Coronary artery (tissue), 2 donors: Measurements from ENCODE around the gene FXYD2.
"Not testable (repeated sequence)": the region's sequence is repeated elsewhere in the genome, so short reads cannot be mapped to it uniquely, and the experiment has no call there.

Experiments used
- DNase-seq: peaks from one replicate; pipeline ENCODE4 v3.0.0-alpha.2; 2017; ENCODE audit warnings: low spot score
- H3K27ac ChIP-seq, 2 donors: fragments of 200-600 bp; sonication (generic); one replicate each; pipeline ENCODE4 v1.5.1; 2016 to 2019
- H3K4me3 ChIP-seq: fragments of 200-600 bp; sonication (generic); 2 replicates; pipeline ENCODE4 v1.5.1; 2016; ENCODE audit warnings: mild to moderate bottlenecking, moderate library complexity
- TF ChIP-seq, protein P1 (sequence below): fragments of 200-600 bp; sonication (generic); IDR thresholded peaks from one replicate; pipeline ENCODE4 v1.5.1; 2019; ENCODE audit warnings: antibody characterized with exemption

FXYD2 gene

DNA sequence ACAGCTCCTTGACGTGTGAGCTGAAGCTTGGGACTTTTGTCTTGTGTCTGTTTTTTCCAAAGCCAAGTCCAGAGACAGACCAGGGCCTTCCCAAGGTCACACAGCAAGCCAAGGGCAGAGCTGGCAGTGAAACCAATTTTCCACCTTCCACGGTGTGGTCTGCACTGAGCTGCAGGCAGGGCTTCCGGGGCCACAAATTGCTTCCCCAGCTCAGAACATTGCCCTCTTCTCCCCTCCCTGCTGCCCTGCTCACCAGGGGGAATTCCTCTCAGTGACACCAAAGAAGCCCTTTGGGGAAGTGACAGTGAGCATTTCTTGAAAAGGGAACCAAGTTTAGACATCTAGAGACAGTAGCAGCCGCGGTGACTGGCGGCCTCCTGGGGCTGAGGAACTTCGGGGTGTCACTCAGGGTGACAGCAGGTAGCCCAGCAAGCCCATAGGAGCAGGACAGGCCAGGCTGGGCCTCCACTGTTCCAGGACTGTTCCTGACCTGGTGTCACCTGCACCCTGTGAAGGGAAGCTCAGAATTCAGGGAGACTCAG, 9.2 kb downstream of the FXYD2 start:
- Histone ChIP-seq H3K4me3 (no peak overlapping the region), H3K27ac (peak overlapping the region; percentile 3 to 81)
- DNase-seq: no peak
- TF ChIP-seq, protein P1, sequence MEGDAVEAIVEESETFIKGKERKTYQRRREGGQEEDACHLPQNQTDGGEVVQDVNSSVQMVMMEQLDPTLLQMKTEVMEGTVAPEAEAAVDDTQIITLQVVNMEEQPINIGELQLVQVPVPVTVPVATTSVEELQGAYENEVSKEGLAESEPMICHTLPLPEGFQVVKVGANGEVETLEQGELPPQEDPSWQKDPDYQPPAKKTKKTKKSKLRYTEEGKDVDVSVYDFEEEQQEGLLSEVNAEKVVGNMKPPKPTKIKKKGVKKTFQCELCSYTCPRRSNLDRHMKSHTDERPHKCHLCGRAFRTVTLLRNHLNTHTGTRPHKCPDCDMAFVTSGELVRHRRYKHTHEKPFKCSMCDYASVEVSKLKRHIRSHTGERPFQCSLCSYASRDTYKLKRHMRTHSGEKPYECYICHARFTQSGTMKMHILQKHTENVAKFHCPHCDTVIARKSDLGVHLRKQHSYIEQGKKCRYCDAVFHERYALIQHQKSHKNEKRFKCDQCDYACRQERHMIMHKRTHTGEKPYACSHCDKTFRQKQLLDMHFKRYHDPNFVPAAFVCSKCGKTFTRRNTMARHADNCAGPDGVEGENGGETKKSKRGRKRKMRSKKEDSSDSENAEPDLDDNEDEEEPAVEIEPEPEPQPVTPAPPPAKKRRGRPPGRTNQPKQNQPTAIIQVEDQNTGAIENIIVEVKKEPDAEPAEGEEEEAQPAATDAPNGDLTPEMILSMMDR: no peak

DNA sequence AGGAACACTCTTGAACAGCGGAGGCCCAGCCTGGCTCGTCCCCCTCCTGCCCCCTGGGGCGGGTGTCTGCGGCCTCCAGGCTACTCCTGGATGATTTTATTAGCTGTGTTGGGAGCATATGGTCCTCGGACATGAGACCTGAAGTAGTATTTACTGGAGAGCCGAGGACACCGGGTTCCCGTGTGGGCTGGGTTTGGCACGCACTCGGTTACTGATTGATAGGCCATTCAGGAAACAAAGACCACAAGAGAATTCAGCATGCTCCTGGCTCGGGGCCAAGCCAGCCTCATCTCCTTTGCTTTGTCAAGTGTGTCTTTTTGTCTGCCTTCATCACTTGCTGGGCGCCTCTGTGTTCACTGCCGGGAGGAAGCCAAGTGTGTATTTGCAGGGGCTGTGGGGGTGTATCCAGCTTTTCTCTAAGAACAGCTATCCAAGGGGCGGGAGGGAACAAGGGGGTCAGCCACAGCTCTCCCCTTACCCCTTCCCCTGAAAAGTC, 9.7 kb downstream of the FXYD2 start:
- TF ChIP-seq, protein P1: no peak
- no peak for DNase-seq
- H3K4me3 ChIP-seq: no peak overlapping the region
- peak overlapping the region in 1 of 2 donors; percentile 81 for H3K27ac ChIP-seq

- no peak overlapping the region for H3K4me3 ChIP-seq
- DNase-seq: no peak
- TF ChIP-seq, protein P1: no peak
- H3K27ac ChIP-seq: no peak overlapping the region
Measured at GRCh38 chr11:117814204-117814765, 10.3 kb downstream of the FXYD2 start.

DNA sequence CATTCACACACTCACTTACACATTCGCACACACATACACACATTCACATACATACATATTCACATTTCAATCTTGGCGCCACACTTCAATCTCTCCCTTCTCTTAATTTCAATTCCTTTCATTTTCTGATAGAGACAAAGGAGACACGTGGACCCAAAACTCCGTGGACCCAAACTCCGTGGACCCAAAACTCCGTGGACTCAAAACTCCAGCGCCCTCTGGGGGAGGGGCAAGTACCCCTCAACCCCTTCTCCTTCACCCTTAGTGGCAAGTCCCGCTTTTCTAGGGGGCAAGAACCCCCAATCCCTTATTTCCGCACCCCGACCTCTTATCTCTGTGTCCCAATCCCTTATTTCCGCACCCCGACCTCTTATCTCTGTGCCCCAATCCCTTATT, 14.5 kb downstream of the FXYD2 start:
- not testable (repeated sequence) for DNase-seq
- H3K27ac ChIP-seq: peak overlapping the region in 1 of 2 donors; percentile 67

GRCh38 chr11:117809236-117810055, 15.1 kb downstream of the FXYD2 start:
- peak overlapping the region; percentile 5 for H3K4me3 ChIP-seq
- peak overlapping the region in 1 of 2 donors; percentile 67 for H3K27ac ChIP-seq
- TF ChIP-seq, protein P1: no peak
- no peak for DNase-seq

More for the DNA sequence above, 14.5 kb downstream of the FXYD2 start:
- H3K4me3 ChIP-seq: not testable (repeated sequence)

DNA sequence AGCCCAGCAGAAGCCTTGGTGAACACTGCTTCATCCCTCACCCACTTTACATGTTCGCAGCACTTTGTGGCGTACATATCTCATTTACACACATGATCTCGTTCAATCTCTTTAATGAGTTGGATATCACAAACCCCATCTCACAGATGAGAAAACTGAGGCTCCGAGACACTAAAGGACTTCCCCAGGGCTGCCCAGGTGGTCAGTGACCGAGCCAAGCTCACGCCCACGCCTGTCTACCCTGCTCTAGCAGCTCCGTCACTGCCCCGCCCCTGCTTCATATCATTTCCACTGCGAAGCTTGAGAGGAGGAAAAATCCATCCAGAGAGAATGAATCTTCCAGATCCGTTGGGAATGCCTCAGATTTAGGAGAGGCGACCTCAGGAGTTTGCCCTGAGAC, 15.8 kb downstream of the FXYD2 start:
- TF ChIP-seq, protein P1: no peak
- no peak for DNase-seq
- H3K27ac ChIP-seq: peak overlapping the region in 1 of 2 donors; percentile 67
- H3K4me3 ChIP-seq: peak overlapping the region; percentile 5

- TF ChIP-seq, protein P1: peak; percentile 89
- Histone ChIP-seq H3K4me3 (no peak overlapping the region), H3K27ac (no peak overlapping the region)
- DNase-seq: no peak
Measured at GRCh38 chr11:117807482-117808327, 16.8 kb downstream of the FXYD2 start.
